SU-DHL-6 (cell line): Measurements from ENCODE around the gene YBX3.

ENCODE experiments used
- EZH2phosphoT487 ChIP-seq: fragments of 200-600 bp; sonication (generic), shearing (Covaris generic); conservative IDR thresholded peaks from 2 replicates; pipeline ENCODE4 v1.6.1; 2018; ENCODE audit warnings: mild to moderate bottlenecking, antibody characterized with exemption, low read length, moderate library complexity, mixed read lengths
- TF ChIP-seq, protein P1 (sequence below): fragments of 200-600 bp; sonication (generic); IDR thresholded peaks from one replicate; pipeline ENCODE4 v1.5.1; 2017; ENCODE audit warnings: antibody characterized with exemption, mild to moderate bottlenecking, low read length, moderate library complexity; ENCODE audit not compliant: insufficient read depth, poor library complexity, severe bottlenecking

DNA sequence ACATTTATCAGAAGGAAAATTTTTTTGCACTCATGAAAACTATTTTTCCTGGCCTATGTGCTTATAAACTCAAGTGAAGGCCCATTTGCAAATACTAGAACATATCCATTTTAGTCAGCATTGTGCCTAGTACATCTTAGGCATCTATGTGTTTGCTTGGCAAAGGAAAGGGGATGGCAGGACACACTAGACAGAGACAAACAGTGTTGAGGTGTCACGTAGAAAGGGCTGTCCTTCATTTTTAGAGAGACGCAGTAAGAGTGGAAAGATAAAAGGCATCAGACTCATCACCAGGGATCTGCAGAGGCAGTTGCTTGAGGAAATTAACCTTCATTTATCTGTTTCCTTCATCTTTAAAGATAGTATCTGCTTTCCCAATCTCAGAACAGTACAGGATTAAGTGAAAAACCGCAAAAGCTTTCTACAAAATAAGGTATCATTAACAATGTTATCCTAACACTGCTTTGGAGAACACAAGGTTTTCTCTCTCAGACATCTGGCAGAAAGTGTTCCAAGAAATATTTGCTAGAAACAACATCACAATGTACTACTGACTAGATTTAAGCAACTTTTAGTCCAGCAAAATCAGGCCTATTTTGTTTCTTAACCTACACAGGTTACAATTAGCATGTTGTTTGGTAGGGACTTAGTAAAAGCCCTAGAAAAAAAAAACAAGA, 2.0 kb downstream of the YBX3 start:
- TF ChIP-seq, protein P1, sequence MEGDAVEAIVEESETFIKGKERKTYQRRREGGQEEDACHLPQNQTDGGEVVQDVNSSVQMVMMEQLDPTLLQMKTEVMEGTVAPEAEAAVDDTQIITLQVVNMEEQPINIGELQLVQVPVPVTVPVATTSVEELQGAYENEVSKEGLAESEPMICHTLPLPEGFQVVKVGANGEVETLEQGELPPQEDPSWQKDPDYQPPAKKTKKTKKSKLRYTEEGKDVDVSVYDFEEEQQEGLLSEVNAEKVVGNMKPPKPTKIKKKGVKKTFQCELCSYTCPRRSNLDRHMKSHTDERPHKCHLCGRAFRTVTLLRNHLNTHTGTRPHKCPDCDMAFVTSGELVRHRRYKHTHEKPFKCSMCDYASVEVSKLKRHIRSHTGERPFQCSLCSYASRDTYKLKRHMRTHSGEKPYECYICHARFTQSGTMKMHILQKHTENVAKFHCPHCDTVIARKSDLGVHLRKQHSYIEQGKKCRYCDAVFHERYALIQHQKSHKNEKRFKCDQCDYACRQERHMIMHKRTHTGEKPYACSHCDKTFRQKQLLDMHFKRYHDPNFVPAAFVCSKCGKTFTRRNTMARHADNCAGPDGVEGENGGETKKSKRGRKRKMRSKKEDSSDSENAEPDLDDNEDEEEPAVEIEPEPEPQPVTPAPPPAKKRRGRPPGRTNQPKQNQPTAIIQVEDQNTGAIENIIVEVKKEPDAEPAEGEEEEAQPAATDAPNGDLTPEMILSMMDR = no peak
- no peak for TF ChIP-seq EZH2phosphoT487
